ENCODE measurements around the gene NEK8. TPM values are rescaled to one million over a fixed set of nuclear protein-coding genes. Genes with fewer than 3 reads are reported as not detected.

The NEK8 gene
- total and polyA plus RNA-seq, 9 of the 15 experiments (the other 6 are each of a cell fraction or from before 2014, with no cell fraction given) = 0.98 to 16.6 (median 4.6) TPM

DNA sequence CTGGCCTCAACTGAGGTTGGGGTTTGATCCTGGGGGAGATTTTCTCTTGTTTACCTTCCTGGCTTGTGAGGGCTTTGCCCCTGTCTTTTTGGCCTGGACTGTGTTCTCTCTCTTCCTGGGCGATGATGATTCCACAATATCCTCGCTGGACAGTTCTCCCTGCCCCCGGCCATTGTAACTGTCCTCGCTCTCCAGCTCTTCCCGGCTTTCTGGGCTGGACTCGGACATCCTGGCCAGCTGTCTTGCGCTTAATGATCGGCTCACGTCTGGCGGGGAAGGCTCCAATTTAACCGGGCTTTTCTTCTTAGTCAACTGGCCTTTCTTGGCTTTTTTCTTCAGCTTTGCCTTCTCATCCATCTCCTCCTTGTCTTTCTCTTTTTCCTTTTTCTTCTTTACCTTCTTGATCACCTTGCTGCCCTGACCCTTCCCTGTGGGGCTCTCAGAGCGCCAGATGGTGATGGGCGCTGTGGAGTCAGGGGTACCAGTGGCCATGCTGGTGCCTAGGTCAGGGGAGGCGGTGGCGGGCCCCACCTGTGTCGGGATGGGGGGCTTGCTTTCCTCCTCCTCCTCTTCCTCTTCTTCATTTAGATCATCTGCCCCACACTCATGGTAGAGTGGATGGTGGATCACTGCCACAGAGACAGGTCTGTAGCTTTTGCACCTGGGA, 24.9 kb upstream of the NEK8 start:
- Histone ChIP-seq H3K36me3 (ENCODE audit: control insufficient read depth, insufficient read depth, low read length) (peaks cover 65% of the 10 kb centered on the region), H4K20me1 (replicated peaks; ENCODE audit: control insufficient read depth, insufficient read depth, low read length) (no peaks in the 10 kb centered on the region; the same call in 1 of the 2 replicates), H3K27ac (ENCODE audit: extremely low read depth, low read depth, low read length) (no peak overlapping the region), H3K9me3 (replicated peaks; ENCODE audit: control insufficient read depth, insufficient read depth, low read depth, low read length) (no peaks in the 10 kb centered on the region), H3K9ac (ENCODE audit: insufficient read depth in 1 of 2, low read depth in 2 of 2, low read length in 2 of 2) (0 out of 4 replicates have a peak overlapping the region, but pooled peaks of 1 of the 2 experiments have one; percentile 39), H3K4me3 (no peak overlapping the region), H2AFZ (ENCODE audit: low read depth, low read length) (no peak overlapping the region), H3K9me1 (ENCODE audit: control insufficient read depth, insufficient read depth, low read length) (no peaks in the 10 kb centered on the region), H3K4me2 (ENCODE audit: insufficient read depth, low read length) (no peak overlapping the region), H3K79me2 (ENCODE audit: control insufficient read depth, insufficient read depth, low read length) (no peaks in the 10 kb centered on the region), H3K27me3 (ENCODE audit: control insufficient read depth in 2 of 2, insufficient read depth in 2 of 2, low read length in 2 of 2) (no peaks in the 10 kb centered on the region), H3K4me1 (replicated peaks in 1 of 2; ENCODE audit: control insufficient read depth in 2 of 2, insufficient read depth in 2 of 2, low read length in 2 of 2) (peaks cover 2 to 7% of the 10 kb centered on the region in 2 experiments; a peak in 3 of 5 replicates)
- POLR2A ChIA-PET = interaction anchor here (0.7 to 4.0 kb wide), 8 partner anchors 8 to 42 kb away, joined by 3 to 27 read pairs (median 5); partner anchors contain the start of genes PROCA1, RPL23A, SDF2 and SUPT6H
- no TSS peak for BruUV-seq (replicated peaks)
- DNase-seq (ENCODE audit: extremely low read depth in 1 of 4, low spot score in 3 of 4) (peak in 1 of 4 experiments; percentile 19), FAIRE-seq (no peak), ATAC-seq (no peak)
- WGBS (ENCODE audit: insufficient coverage, low coverage, missing lambda C conversion rate) = 81% methylated on average over 16 of the region's 16 CpGs
- in situ Hi-C loops (cut with MboI) = no loop called here
- CTCF ChIA-PET (ENCODE audit: low intra/inter-chr PET ratio) = interaction anchor here (0.6 kb wide), 1 partner anchor 21 kb away, joined by 3 read pairs; no protein-coding TSS in a partner anchor
- intact Hi-C loops (cut with micrococcal nuclease) = no loop called here
- no peak for TF ChIP-seq PHF20 (IDR thresholded peaks at IDR 0.05; ENCODE audit: partially characterized antibody)
- TF ChIP-seq SAFB (IDR thresholded peaks at IDR 0.05; ENCODE audit: borderline replicate concordance, low read depth, low read length) = no peak
- TF ChIP-seq, protein P1, sequence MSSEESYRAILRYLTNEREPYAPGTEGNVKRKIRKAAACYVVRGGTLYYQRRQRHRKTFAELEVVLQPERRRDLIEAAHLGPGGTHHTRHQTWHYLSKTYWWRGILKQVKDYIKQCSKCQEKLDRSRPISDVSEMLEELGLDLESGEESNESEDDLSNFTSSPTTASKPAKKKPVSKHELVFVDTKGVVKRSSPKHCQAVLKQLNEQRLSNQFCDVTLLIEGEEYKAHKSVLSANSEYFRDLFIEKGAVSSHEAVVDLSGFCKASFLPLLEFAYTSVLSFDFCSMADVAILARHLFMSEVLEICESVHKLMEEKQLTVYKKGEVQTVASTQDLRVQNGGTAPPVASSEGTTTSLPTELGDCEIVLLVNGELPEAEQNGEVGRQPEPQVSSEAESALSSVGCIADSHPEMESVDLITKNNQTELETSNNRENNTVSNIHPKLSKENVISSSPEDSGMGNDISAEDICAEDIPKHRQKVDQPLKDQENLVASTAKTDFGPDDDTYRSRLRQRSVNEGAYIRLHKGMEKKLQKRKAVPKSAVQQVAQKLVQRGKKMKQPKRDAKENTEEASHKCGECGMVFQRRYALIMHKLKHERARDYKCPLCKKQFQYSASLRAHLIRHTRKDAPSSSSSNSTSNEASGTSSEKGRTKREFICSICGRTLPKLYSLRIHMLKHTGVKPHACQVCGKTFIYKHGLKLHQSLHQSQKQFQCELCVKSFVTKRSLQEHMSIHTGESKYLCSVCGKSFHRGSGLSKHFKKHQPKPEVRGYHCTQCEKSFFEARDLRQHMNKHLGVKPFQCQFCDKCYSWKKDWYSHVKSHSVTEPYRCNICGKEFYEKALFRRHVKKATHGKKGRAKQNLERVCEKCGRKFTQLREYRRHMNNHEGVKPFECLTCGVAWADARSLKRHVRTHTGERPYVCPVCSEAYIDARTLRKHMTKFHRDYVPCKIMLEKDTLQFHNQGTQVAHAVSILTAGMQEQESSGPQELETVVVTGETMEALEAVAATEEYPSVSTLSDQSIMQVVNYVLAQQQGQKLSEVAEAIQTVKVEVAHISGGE (CRISPR knock-in tag; IDR thresholded peaks at IDR 0.05) = no peak
- no peak for TF ChIP-seq NR1H2 (CRISPR knock-in tag; IDR thresholded peaks at IDR 0.05)
- TF ChIP-seq, protein P2, sequence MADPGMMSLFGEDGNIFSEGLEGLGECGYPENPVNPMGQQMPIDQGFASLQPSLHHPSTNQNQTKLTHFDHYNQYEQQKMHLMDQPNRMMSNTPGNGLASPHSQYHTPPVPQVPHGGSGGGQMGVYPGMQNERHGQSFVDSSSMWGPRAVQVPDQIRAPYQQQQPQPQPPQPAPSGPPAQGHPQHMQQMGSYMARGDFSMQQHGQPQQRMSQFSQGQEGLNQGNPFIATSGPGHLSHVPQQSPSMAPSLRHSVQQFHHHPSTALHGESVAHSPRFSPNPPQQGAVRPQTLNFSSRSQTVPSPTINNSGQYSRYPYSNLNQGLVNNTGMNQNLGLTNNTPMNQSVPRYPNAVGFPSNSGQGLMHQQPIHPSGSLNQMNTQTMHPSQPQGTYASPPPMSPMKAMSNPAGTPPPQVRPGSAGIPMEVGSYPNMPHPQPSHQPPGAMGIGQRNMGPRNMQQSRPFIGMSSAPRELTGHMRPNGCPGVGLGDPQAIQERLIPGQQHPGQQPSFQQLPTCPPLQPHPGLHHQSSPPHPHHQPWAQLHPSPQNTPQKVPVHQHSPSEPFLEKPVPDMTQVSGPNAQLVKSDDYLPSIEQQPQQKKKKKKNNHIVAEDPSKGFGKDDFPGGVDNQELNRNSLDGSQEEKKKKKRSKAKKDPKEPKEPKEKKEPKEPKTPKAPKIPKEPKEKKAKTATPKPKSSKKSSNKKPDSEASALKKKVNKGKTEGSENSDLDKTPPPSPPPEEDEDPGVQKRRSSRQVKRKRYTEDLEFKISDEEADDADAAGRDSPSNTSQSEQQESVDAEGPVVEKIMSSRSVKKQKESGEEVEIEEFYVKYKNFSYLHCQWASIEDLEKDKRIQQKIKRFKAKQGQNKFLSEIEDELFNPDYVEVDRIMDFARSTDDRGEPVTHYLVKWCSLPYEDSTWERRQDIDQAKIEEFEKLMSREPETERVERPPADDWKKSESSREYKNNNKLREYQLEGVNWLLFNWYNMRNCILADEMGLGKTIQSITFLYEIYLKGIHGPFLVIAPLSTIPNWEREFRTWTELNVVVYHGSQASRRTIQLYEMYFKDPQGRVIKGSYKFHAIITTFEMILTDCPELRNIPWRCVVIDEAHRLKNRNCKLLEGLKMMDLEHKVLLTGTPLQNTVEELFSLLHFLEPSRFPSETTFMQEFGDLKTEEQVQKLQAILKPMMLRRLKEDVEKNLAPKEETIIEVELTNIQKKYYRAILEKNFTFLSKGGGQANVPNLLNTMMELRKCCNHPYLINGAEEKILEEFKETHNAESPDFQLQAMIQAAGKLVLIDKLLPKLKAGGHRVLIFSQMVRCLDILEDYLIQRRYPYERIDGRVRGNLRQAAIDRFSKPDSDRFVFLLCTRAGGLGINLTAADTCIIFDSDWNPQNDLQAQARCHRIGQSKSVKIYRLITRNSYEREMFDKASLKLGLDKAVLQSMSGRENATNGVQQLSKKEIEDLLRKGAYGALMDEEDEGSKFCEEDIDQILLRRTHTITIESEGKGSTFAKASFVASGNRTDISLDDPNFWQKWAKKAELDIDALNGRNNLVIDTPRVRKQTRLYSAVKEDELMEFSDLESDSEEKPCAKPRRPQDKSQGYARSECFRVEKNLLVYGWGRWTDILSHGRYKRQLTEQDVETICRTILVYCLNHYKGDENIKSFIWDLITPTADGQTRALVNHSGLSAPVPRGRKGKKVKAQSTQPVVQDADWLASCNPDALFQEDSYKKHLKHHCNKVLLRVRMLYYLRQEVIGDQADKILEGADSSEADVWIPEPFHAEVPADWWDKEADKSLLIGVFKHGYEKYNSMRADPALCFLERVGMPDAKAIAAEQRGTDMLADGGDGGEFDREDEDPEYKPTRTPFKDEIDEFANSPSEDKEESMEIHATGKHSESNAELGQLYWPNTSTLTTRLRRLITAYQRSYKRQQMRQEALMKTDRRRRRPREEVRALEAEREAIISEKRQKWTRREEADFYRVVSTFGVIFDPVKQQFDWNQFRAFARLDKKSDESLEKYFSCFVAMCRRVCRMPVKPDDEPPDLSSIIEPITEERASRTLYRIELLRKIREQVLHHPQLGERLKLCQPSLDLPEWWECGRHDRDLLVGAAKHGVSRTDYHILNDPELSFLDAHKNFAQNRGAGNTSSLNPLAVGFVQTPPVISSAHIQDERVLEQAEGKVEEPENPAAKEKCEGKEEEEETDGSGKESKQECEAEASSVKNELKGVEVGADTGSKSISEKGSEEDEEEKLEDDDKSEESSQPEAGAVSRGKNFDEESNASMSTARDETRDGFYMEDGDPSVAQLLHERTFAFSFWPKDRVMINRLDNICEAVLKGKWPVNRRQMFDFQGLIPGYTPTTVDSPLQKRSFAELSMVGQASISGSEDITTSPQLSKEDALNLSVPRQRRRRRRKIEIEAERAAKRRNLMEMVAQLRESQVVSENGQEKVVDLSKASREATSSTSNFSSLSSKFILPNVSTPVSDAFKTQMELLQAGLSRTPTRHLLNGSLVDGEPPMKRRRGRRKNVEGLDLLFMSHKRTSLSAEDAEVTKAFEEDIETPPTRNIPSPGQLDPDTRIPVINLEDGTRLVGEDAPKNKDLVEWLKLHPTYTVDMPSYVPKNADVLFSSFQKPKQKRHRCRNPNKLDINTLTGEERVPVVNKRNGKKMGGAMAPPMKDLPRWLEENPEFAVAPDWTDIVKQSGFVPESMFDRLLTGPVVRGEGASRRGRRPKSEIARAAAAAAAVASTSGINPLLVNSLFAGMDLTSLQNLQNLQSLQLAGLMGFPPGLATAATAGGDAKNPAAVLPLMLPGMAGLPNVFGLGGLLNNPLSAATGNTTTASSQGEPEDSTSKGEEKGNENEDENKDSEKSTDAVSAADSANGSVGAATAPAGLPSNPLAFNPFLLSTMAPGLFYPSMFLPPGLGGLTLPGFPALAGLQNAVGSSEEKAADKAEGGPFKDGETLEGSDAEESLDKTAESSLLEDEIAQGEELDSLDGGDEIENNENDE (IDR thresholded peaks at IDR 0.05; ENCODE audit: low read depth, low read length) = no peak

Measured in K562 (cell line).